GM19099 (cell line): ENCODE measurements around the gene HS6ST3.

Source experiments
- POLR2A ChIP-seq: IDR thresholded peaks from 3 replicates; pipeline ENCODE4 v1.6.1; 2011; ENCODE audit warnings: low read depth; ENCODE audit not compliant: insufficient read length; ENCODE audit errors: extremely low read depth

Gene HS6ST3

DNA sequence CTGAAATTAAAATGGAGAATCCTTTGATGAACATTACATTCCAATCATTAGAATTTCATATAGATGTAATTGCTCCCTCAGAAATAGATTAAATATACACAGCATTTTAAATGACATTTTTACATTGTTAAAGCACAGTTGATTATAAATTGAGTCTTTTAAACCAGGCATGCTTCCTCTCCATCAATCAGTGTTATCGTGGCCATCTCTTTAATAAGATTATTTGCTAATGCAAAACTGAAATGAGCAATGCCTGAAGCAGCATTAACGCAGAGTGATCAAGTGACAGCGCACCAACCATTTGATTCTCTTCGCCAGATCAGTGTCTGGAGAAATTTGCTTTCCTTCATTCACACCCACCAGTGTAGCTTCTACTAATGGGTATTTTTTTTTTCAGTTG is 644.6 kb downstream of the HS6ST3 start:
- TF ChIP-seq POLR2A = no peak

DNA sequence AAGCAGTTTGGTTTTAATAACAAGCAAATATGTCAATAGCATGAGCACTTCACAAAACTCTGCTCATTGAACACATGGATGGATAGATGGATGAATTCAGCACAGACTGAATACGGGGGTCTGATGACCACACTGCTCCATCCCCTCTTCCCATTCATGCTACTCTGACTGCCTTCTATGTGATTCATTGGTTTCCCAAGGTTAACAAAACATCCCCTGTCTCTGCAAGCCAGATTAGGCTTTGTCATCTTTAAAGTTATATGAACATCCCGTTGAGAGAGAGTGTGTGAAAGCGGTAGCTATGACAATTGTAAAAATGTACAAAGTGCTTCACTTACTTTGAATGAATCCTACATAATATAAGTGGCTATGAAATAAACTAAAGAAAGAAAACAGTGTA is 651.9 kb downstream of the HS6ST3 start:
- no peak for TF ChIP-seq POLR2A

DNA sequence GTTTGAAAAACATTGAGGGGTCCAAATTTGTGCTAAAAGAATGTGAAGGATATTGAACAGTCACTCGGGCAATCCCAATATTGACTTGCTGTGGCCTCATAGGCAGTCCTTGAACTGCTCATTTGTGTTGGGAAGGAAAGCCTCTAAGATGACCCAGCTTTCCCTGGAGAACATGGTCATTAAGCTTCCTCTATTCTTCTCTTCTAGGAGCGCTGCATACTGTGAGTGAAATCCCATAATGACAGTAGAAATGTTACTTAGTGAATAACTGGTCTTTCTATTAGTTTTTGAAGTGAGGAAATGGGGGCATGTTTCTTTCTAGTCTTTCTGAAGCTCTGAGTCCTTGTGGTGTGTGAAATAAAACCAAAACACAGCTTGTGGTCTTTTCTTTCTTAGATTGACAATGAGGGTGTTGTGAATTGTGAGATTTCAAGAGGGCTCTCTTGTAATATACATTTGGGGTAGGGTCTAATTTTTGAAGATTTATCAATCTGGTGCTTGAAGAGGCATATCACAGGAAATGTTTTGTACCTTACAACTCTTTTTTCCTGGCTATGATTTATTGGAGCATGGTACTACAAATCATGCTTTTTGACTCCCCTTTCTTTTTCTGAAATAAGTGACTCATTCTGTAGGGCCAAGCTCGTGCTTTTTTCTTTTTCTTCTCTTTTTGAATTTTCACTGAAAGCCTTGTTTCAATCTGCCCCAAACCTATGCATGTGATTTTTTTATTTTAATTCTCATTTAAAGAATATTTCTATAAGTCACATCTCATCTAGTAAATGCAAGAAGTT is 653.6 kb downstream of the HS6ST3 start:
- TF ChIP-seq POLR2A = no peak

DNA sequence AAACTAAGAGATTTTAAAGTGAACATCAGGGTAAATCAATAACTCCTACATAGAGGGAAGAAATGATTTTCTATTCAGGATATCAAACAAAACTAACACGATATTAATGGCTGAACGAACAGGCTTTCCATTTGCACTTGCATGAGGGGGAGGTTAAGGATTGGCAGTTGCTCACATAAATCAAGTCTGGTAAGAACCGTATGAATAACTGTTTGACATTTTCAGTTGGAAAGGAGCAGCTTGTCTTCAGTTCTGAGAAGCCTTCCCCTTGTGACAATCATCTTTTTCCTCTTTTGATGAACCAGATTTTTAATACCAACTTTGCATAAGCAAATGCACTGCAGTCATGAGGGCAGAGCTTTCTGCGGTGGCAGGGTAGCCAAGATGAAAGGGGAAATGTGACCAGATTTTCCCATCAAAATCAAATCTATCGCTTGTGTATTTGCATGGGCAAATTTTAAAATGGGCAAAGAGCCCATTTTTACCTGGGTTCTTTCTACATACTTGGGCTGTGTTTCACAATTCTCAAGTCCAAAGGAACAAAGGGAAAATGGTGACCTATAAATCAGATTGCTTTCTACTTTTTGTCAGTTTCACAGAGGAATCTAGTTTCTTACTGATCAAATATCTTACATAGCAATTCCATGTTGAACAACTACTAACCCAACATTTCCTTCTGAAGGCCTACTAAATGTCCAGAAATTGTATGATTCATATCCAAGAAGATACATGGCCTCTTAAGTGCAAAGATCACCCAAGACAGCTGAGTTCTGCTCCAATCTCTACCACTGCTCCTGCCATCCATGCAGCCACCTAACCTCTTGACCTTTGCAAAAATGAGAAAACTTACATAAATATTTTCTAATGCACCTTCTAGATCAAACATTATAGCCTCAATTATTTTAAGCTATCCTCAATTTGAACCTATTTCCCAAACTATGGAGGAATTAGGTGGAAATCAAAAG is 654.7 kb downstream of the HS6ST3 start:
- TF ChIP-seq POLR2A = no peak

DNA sequence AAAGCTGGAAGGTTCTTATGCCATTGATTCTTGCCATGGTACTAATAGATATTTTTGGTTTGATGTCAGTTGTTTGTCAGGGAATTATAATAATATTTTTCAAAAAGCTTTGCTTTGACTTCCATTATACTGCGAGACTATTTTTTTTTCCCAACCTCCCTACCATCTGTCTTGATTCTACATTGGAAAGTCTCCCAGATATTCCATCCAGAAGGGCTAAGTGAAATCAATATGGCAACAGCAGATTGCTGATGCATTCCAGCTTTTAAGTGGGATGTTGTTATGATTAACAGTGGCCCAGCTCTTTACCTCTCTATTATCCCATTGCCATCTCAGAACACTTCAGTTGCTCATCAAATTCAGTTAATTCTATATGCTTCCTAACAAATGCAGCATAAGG is 657.0 kb downstream of the HS6ST3 start:
- TF ChIP-seq POLR2A = no peak

- no peak for TF ChIP-seq POLR2A
Observed at GRCh38 chr13:96749825-96750224, 659.9 kb downstream of the HS6ST3 start.

GRCh38 chr13:96751089-96751488 is 661.2 kb downstream of the HS6ST3 start:
- no peak for TF ChIP-seq POLR2A

- TF ChIP-seq POLR2A = no peak
Observed at GRCh38 chr13:96762876-96763275, 673.0 kb downstream of the HS6ST3 start.

GRCh38 chr13:96766306-96766705 is 676.4 kb downstream of the HS6ST3 start:
- no peak for TF ChIP-seq POLR2A

- TF ChIP-seq POLR2A = no peak
Observed at GRCh38 chr13:96768524-96768923, 678.6 kb downstream of the HS6ST3 start.

DNA sequence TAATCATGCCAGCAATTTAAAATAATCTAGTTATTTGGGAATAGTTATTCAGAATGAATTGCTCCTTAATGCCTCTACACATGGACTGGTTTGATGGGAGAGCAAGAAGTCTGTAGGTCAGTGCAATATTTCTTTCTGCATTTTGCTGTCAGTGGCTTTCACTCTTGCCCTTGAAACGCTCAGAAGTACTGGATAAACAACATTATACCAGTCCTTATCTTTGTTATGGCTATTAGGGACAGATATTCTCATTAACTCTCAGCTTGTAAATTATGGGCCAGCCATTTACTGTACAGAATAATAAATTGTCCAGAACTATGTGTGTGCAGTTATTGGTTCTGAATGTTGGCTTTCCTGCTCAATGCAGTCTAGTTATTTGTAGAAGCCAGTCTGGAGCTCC is 680.0 kb downstream of the HS6ST3 start:
- TF ChIP-seq POLR2A = no peak

DNA sequence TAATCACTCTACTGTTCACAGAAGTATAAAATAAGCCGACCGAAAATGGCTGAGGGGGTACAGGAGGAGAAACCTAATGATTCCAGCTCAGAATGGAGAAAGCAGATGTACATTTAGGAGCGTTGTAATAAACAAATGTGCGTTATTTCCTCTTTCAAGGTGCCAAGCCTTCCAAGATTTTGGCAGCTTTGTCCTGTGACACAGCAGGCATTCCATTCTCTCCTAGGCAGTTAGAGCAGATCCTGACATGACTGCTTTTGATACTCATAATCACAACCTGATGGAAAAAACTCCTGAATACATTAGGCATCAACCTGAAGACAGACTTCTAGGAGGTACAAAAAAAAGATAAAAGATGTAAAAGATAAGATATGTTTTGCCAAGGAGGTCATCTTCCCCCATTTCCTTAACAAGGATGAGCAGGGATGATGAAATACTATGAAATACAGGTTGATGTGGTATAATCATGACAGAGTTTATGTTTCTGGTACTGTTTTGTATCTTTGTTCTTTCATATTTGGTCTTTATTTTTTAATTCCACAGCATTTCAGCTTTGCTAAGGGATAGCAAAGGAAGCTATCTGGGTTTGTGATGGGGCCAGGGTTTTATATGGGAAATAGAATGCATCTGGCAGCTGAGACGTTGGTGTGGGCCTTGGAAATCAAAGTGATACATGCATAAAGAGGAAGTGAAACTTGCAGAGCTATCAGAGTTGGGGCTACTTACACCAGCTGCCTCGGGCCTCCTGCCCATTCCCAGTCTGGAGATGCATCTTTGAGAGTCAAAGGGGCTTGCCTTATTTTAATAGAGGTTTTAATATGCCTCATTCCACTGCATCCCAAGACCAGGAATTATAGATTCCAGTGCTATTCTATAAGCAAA is 681.8 kb downstream of the HS6ST3 start:
- TF ChIP-seq POLR2A = no peak

DNA sequence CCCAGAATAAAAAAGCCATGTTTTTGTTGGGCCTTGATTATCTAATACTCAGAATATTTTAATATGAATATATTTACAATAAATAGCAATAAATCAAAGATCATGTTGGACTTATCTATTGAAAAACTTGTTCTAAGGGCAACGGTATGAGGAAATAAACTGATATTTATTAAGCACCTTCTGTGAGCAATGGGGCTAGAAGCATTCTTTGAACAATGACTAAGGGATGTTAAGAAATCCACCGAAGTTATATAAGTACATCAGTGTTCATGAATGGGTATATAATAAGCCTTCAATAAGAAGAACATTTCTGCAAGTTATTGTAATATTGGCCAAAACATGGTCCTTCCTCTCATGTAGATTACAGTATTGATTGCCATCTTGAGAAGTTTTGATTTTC is 682.5 kb downstream of the HS6ST3 start:
- no peak for TF ChIP-seq POLR2A

- TF ChIP-seq POLR2A = no peak
Observed at GRCh38 chr13:96779691-96780090, 689.8 kb downstream of the HS6ST3 start.

DNA sequence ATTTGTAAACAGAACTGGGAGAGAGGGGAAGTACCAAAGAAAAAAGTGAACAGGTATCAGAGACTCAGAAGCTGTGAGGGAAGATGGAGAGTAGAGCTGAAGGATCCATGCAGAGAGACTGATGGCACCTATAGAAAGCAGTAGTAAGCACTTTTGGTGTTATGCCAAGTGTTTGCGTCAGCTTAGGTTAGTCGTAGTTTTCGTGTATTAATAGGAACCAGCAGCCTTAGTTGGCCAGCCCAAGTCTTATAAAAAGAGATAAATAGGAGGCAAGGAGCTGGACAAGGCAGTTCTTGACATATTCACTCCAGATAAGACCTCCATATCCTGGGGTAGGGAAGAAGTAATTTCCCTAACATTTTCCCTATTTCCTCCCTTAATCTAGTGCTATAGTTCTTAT is 690.2 kb downstream of the HS6ST3 start:
- no peak for TF ChIP-seq POLR2A
